ELR (cell line): ENCODE data around the gene HMG20B.
A peak's percentile ranks its signal among the peaks of the same experiment; 100 is the strongest.
"Not testable (repeated sequence)": the region's sequence is repeated elsewhere in the genome, so short reads cannot be mapped to it uniquely, and the experiment has no call there.

Source experiments
- DNase-seq: peaks from one replicate; pipeline ENCODE4 v3.0.0-alpha.2; 2015; ENCODE audit warnings: low read depth

The HMG20B gene

GRCh38 chr19:3584036-3584802 is 11.5 kb downstream of the HMG20B start:
- DNase-seq, result not testable (repeated sequence)

DNA sequence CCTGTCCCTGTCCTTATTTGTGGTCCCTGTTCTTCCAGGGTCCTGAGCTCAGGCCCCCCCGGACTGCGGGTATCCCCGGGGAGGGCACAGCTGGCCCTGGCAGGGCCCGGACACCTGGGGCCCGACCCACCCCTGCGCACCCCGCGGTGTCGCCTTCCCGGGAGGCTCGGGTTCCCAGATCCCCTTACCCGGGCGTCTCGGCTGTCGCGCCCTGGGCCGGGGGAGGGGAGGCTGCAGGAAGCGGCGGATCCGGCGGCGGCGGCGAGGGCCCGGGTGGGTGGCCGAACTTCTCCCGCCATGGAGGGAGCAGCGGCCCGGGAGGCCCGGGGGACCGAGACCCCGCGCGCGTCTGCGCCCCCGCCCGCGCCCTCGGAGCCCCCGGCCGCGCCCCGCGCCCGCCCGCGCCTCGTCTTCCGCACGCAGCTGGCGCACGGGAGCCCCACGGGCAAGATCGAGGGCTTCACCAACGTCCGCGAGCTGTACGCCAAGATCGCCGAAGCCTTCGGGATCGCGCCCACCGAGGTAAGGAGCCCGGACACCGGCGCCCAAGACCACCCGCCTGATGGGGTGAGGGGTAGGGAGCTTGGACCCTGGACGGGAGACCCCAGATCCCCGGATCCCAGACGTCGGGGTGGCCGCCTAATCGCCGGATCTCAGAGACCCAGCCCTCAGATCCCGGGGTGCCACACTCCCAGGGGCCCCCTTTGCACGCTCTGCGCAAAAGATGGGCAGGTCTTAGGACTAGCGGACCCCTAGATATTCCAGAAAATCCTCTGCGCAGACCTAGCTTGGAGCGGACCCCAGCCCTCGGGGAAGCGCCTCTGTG is 12.8 kb downstream of the HMG20B start, which contains the start of gene GIPC3:
Gene GIPC3 (plus strand): TSS at position 178 of the 826 bp plus-strand sequence. CDS start 120 bp downstream, at position 298.
- DNase-seq, result no peak

DNA sequence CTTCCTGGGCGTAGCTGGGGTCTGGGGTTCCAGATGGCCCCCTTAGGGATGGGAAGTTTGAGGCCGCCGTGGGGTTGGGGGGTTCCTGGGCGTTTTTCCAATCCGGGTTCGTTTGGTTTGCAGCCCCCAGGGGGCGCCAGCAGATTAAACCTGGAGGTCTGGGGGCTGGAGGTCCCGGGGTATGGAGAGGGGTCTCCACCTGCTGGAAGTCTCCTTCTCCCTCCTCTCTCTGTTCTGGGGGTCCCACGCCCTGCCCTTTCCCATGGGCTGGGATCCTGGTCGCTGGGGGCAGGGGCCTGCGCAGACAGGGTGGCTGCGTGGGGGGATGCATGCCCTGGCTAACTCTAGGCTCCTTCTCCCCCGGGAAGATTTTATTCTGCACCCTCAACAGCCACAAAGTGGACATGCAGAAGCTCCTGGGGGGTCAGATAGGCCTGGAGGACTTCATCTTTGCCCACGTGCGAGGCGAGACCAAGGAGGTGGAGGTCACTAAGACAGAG is 13.4 kb downstream of the HMG20B start:
- no peak for DNase-seq

DNA sequence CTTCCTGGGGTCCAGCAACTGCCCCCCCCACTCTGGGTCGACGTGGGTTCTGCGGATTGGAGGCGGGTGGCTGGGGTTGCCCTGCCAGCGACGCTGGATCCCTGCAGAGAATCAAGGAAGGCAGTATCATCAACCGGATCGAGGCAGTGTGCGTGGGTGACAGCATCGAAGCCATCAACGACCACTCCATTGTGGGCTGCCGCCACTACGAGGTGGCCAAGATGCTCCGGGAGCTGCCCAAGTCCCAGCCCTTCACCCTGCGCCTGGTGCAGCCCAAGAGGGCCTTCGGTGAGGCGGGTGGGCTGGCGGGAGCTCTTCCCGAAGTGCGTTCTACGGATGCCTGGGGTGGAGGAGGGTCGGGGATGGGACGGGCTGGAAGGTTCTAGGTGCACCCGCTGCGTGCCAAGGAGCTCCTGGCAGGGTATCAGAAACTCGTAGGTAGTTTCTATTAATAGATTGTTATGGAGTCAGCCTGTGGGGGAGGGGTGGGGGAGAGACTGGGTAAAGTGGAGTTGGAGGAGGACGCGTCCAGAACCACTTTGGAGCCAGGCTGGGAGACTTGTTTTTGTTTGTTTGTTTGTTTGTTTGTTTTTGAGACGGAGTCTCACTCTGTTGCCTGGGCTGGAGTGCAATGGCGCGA is 14.1 kb downstream of the HMG20B start:
- no peak for DNase-seq

GRCh38 chr19:3589439-3589838 is 16.7 kb downstream of the HMG20B start:
- DNase-seq, result no peak

DNA sequence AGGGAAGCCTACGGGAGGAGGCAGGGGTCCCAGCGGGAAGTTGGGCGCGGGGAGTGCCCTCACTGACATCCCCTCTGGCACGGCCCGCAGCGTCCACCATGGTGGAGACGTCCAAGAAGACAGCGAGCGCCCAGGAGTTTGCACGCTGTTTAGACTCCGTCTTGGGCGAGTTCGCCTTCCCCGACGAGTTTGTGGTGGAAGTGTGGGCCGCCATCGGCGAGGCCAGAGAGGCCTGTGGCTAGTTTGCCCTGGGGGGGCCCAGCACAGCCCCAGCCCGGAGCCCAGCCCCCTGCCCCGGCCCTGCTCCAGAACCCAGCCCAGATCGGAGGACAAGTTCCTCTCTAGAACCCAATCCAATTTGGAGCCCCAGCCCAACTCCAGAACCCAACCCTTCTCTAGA is 17.2 kb downstream of the HMG20B start:
- no peak for DNase-seq

- no peak for DNase-seq
These were observed 18.4 kb downstream of the HMG20B start for GRCh38 chr19:3590991-3591659.

DNA sequence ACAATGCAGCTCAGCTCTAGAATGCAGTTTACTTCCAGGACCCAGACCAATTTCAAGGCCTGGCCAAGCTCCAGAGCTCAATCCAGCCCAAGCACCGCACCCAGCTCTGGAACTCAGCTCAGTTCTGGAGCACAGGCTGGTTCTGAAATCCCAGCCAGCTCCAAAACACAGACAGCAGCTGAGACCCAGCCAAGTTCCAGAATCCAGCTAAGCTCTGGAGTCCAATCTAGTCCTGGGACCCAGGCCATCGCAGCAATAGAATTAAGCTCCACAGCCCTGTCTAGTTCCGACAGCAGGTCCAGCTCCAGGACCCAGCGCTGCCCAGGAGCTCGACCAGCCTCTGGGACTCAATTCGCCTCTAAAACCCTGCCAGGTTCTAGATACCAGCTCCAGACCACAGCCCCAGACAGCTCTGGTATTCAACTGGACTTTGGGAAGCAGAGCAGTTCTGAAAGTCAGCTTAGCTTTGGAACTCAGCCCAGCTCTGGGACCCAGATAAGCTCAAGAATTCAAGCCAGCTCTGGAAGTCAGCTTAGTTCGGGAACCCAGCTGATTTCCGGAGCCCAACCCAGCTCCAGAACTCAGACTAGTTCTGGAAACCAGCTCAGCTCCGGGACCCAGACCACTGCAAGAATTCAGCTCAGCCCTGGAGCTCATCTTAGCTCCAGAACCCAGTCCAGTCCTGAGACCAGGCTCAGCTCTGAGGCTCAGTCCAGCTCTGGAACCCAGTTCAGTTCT is 19.3 kb downstream of the HMG20B start:
- DNase-seq, result no peak

DNA sequence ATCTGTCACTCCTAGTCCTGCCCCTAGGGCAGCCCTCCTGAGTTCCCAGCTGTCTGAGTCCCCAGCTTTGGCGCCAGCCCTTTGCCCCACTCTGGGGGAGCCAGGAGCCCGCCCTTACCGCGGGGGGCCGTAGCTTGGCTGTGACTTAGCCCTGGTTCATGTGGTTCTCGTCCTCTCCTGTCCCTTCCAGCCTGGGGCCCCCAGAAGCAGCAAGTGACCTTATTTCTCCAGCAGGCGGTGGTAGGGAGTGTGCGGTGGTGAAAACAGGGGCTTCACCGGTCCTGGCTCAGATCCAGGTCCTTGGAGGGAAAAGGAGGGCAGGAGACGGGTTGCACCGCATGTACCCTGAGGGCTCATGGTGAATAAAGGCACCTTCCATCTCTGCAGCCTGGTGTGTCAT is 20.4 kb downstream of the HMG20B start:
- DNase-seq, result no peak

DNA sequence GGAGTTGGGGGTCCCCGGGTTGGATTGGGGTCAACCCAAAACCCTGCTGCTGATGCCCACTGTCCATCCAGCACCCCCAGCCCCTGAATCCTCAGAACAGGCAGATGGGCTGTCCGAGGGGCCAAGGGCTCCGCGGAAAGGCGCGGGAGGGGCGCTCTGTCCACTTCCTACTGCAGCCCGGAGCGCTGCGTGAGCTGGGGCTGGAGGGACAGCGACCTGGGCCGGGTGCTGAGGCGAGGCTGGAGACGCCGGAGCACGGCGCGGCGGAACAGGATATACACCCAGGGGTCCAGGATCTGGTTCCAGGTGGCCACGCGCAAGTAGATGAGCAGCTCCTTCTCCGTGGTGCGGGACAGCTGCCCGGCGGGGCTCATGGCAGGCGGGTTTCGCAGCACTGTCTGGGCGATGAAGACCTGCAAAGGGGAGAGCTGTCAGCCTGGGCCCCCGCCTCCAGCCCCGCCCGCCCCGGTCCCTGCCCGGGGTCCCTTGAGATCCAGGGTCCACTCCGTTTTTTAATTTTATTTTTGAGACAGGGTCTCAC is 22.8 kb downstream of the HMG20B start:
- no peak for DNase-seq

DNA sequence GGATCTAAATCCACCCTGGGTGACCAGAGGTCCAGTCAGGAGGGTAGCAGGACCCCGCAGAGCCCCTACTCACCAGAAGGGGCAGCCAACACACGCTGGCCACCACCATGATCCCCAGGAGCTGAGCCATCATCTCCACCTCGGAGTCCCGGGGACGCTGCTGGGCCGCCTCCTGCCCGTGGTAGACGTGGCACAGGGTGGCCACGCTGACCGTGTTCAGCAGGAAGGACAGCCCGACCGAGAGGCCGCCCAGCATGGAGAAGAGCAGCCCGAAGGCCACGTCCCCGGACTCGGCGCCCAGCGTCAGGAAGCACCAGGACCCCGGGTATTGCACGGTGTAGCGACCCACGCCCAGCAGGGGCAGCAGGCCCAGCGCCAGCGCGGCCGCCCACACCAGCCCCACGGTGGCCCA is 27.0 kb downstream of the HMG20B start:
- DNase-seq, result peak; percentile 40

- DNase-seq, result no peak
These were observed 28.3 kb downstream of the HMG20B start for GRCh38 chr19:3601021-3601420.

GRCh38 chr19:3603121-3603811 is 30.5 kb downstream of the HMG20B start:
- no peak for DNase-seq

DNA sequence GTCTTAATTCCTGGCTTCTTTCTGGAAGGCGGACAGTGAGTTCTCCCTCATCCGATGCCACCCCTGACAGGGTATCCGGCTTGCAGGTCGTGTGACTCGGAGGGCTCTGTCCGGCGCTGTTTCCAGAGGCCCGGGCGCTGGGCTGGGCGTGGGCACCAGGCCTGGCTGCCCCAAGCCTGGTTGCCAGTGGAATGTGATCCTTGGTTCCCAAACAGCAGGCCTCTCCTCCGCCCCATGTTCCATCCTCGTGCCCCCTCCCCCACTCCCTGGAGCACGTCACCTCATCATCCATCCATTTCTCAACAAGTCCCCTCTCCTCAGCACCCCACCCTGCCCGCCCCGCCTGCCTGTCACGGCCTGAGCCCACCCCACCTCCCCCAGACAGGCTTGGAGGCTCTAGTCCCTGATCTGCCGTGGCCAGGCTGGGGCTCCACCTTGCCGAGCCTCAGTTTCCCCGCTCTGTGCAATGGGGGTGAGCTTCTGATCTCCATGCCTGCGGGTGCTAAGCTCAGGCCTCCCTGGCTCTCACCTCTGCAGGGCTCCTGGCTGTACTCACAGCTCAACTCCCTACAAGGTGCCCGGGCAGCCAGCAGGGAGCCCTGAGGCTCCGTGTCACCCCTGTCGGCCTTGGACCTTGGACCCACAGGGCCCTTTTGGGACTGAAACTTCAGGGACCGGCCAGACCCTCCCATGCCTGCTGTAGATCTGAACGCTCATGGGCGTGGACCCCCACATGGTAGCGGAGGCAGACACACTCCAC is 31.7 kb downstream of the HMG20B start:
- DNase-seq, result no peak

DNA sequence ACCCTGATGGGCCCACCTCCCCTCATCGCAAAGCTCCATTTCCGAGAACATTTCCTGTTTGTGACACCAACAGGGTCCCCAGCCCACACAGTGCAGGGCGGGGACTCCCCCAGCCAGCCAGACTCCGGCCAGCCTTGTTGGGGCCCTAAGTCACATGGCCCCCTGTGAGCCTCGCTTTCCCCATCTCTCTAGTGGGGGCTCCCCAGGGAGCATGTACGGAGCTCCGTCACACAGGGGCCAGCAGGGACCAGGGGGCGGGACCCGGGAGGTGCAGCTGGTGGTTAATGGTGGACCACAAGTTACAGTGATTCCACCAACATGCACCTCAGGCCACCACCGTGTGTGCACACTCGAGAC is 32.2 kb downstream of the HMG20B start:
- DNase-seq, result no peak

DNA sequence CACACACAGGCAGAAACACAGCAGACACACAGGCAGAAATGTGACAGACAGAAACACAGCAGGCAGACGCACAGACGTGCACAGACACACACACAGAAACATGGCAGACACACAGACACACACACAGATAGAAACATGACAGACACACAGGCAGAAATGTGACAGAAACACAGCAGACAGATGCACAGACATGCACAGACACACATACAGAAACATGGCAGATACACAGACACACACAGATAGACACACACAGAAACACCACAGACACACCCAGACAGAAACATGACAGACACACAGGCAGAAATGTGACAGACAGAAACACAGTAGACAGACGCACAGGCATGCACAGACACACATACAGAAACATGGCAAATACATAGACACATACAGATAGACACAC is 32.6 kb downstream of the HMG20B start:
- no peak for DNase-seq

DNA sequence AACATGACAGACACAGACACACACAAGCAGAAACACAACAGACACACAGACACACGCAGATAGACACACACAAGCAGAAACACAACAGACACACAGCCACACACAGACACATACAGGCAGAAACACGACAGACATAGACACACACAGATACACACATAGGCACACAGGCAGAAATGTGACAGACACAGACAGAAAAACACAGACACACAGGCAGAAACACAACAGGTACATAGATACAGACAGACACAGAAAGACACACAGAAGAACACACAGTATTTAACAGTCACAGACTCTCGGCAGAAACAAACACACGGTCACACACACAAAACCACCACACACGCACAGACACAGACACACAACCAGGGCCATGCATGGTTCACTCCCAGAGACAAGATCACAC is 33.0 kb downstream of the HMG20B start:
- no peak for DNase-seq

- DNase-seq, result peak; percentile 45
These were observed 33.5 kb downstream of the HMG20B start for GRCh38 chr19:3606174-3606689.

GRCh38 chr19:3606690-3607289 is 34.0 kb downstream of the HMG20B start, which contains the start of gene TBXA2R:
TSS of gene TBXA2R (minus strand) at chr19:3606875. CDS start at chr19:3600634, 6,241 bp downstream.
- DNase-seq, result peak; percentile 78
